NCI-H2107 (cell line): Measurements from ENCODE around the gene C16orf54.
"Not testable (repeated sequence)": the region's sequence is repeated elsewhere in the genome, so short reads cannot be mapped to it uniquely, and the experiment has no call there.

ENCODE experiments used
- DNase-seq: peaks from one replicate; lab custom pipeline; 2025; lab: John Stamatoyannopoulos, UW

C16orf54 gene

DNA sequence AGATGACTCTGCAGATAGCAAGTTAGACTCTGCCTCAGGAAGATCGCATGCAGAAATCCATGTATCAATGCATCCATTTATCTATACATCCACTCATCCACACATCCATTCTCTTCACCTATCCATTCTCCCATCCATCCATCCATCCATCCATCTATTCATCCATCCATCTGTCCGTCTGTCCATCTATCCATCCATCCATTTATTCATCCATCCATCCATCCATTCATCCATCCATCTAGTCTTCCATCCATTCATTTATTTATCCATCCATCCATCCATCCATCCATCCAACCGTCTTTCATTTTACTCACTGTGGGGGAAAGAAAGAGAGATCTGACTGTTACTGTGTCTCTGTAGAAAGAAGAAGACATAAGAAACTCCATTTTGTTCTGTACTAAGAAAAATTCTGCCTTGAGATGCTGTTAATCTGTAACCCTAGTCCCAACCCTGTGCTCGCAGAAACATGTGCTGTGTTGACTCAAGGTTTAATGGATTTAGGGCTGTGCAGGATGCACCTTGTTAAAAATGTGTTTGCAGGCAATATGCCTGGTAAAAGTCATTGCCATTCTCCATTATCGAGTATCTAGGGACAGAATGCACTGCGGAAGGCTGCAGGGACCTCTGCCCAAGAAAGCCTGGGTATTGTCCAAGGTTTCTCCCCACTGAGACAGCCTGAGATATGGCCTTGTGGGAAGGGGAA lies 5.7 kb downstream of the C16orf54 start:
- not testable (repeated sequence) for DNase-seq

DNA sequence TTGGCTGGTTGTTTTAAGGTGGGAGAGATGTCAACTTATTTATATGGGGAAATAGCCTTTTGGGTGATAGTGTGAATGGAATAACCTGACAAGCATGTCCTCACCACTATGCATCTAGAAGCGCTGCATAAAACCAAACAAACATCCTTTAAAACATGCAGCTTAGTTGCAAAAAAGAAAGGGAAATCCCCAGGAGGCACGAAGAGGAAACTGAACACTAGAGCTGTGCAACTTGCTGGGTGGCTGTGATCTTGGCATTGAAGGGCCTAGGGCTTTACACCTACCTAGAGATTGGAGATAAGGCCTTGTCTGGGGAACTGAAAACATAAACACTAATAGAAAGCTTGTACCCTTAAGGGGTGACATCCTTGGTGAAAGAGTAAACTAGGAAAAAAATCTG lies 7.3 kb downstream of the C16orf54 start:
- DNase-seq, result no peak

DNA sequence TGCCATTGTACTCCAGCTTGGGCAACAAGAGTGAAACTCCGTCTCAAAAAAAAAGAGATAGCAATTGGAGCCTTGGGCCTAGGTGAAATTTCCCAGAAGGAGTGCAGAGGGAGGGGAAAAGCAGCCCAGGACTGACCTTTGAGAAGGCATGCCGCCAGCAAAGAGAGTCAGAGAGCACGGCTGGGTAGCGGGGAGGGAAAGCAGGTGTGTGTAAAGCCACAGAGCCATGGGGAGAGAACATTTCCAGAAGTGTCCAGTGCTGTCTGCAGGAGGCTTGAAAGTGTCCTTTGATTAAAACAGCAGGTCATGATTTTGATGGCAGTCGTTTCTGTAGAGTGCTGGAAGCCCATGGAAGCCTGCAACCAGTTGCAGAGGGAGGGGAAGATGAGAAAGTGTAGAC lies 8.1 kb downstream of the C16orf54 start:
- no peak for DNase-seq

DNA sequence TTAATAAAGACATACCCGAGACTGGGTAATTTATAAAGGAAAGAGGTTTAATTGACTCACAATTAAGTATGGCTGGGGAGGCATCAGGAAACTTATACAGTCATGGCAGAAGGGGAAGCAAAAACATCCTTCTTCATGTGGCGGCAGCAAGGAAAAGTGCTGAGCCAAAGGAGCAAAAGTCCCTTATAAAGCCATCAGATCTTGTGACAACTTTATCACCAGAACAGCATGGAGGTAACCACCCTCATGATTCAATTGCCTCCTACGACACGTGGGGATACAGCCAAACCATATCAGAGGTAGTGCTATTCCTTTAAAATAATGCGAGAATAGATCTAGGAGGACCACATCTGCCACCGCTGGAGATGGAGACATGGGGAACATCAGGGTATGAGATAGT lies 9.0 kb downstream of the C16orf54 start:
- DNase-seq, result no peak

DNA sequence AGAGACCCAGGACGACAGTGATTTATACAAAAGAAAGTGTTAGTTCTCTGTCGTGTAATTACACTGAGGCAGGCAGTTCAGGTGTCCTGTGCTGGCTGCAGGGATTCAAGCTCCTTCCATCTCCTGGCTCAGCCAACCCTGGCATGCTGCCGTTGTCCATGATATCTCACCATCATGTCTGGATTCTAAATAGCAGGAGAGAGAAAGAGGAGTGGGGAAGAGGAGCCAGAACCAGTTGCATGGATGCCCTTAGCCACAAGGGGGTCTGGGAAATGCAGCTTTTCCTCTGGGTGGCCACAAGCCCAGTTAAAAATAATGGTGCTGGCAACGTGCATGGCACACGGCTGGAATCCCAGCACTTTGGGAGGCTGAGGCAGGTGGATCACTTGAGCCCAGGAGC lies 9.7 kb downstream of the C16orf54 start:
- no peak for DNase-seq

DNA sequence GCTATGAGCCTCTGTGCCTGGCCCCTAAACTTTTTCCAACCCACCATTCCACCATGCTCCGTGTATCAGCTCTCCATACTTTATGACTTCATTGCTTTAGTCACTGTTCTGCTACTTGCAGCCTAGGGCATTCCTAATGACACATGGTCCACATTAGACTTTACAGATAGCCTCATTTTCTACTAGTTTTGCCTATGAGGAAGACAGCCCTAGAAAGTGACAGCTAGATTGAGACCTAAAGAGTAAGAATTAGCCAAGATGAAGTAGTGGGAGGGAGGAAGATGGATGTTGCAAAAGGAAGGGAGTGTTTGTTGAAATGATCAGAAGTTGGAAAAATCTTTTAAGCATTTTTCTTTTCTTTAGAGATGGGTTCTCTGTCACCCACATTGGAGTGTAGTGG lies 11.0 kb downstream of the C16orf54 start:
- no peak for DNase-seq

DNA sequence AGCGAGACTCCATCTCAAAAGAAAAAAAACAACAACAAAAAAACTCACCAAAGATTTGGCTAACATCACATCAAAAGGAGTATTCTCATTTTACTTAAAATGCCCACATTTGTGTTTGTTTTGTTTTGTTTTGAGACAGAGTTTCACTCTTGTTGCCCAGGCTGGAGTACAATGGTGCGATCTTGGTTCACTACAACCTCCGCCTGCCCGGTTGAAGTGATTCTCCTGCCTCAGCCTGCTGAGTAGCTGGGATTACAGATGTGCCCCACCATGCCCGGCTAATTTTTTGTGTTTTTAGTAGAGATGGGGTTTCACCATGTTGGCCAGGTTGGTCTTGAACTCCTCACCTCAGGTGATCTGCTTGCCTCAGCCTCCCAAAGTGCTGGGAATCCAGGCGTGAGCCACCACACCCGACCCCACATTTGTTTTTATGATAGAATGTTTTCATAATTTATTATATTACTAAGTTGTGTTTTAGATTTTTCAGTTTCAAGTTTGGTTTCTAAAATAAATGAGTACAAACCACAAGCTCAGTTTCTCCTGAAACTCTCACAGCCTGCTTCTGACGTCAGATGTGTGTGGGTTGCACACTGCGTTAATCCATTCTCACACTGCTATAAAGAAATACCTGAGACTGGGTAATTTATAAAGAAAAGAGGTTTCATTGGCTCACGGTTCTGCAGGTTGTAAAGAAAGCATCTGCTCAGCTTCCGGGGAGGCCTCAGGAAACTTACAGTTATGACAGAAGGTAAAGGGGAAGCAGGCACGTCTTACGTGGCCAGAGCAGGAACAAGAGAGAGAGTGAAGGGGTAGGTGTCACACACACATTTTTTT lies 13.8 kb downstream of the C16orf54 start:
- DNase-seq, result not testable (repeated sequence)

DNA sequence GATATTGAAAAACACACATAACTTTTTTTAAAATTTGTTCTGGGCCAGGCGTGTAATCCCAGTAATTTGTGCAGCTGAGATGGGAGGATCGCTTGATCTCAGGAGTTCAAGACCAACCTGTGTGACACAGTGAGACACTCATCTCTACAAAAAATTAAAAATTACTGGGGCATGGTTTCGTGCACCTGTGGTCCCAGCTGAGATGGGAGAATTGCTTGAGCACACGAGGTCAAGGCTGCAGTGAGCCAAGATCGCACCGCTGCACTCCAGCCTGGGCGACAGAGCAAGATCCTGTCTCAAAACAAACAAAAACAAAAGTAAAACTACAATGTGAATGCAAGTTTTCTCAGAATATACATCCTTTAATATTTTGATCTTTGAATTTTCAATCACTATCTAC lies 15.1 kb downstream of the C16orf54 start:
- DNase-seq, result no peak

DNA sequence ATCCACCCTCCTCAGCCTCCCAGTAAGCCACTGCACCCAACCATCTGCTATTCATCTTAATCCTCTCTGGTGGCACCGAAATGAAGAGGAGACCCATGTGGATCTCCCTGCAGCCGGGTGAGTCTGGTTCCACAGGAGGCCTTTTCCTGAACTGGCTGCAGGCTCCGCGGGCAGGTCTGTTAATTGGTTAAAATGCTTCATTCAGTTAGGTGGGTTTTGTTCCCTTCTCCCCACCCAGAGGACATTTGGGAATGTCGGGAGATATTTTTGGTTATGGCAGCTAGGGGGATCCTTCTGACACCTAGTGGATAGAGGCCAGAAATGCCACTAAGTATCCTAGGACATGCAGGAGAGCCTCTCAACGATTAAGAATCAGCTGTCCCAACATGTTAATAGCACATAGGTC lies 16.7 kb downstream of the C16orf54 start:
- no peak for DNase-seq

DNA sequence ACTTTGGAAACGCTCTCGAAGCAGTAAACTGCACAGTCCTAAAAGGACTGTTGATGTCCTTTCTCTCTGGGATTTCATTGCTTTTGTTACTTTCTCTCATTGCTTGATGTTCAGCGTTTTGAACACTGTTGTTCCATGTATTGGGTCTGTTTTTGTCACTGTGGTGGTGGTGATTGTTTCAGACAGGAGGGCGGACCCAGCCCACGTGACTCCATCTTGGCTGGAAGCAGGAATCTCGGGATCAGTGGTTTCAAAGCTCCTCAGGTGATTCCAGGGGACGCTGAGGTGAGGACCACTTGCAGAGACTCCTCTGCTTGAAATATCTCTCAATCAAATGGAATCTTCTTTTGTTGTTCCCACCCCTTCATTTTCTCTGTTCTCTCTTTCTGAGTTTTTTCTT lies 18.3 kb downstream of the C16orf54 start:
- DNase-seq, result no peak

DNA sequence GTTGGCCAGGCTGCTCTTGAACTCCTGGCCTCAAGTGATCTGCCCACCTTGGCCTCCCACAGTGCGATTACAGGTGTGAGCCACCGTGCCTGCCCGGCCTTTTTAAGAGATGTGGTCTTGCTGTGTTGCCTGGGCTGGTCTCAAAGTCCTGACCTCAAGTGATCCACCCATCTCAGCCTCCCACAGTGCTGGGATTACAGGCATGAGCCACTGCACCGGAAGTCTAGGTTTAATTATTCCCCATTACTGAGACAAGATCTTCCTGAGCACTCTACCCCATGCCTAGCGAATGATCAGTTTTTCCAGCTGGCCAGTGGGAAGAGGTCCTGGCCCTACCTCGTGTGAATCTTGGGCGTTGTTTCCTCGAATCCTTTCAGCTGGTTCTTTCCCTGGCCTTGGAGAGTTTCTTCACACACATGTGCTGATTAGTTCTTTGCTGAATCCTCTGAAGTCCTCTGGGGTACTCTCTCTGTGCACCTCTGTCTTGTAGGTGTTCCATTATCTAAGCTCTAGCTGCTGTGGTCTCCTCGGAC lies 18.9 kb downstream of the C16orf54 start:
- DNase-seq, result no peak

DNA sequence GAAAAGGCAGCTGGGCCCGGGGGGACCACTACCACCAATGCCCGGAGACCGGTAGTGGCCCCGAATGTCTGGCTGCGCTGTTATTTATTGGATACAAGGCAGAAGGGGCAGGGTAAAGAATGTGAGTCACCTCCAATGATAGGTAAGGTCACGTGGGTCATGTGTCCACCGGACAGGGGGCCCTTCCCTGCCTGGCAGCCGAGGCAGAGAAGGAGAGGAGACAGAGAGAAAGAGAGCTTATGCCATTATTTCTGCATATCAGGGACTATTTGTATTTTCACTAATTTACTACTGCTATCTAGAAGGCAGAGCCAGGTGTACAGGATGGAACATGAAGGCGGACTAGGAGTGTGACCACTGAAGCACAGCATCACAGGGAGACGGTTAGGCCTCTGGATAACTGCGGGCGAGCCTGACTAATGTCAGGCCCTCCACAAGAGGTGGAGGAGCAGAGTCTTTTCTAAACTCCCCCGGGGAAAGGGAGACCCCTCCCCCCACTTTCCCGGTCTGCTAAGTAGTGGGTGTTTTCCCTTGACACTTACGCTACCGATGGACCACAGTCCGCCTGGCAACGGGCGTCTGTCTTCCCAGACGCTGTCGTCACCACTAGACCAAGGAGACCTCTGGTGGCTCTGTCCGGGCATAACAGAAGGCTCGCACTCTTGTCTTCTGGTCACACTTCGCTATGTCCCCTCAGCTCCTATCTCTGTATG lies 24.5 kb downstream of the C16orf54 start:
- not testable (repeated sequence) for DNase-seq

DNA sequence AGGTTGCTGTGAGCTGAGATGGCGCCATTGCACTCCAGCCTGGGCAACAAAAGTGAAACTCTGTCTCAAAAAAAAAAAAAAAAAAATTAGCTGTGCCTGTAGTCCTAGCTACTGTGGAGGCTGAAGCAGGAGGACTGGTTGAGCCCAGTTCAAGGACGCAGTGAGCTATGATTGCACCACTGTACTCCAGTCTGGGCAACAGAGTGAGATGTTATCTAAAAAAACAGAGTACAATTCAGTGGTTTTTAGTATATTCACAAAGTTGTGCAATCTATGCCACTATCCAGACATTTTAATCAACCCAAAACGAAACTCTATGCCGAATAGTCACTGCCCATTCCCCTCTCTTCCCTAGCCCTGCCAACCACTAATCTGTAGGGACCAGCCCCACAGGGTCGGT lies 25.1 kb downstream of the C16orf54 start:
- no peak for DNase-seq

DNA sequence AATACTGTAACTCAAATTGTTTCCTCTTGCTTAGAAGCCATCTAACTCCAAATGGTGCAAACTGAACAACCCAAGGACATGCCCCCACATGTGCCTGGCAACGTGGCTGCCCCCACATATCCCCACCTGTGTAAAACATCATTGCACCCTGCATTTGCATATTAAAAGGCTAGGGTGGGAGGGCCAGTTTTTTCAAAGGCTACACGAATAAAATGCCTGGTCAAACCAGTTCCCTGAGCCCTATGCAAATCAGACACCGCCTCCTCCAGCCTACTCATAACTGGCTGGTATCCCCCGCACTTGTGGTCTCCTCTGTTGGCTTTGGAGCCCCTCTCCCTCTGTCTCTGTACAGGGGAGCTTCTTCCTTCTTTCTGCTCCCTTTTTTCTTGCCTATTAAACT lies 26.7 kb downstream of the C16orf54 start:
- DNase-seq, result no peak

DNA sequence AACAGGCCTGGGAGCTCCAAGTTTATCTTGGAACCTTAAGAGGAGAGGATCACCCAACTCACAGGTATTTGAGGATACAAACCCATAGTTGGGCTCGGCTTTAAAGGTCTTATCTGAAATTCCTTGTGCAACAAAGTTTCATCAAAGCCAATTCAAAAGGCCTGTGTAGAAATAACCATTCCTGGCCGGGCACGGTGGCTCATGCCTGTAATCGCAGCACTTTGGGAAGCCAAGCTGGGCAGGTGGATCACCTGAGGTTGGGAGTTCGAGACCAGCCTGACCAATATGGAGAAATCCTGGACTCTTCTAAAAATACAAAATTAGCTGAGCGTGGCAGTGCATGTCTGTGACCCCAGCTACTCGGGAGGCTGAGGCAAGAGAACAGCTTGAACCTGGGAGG lies 28.7 kb downstream of the C16orf54 start:
- DNase-seq, result no peak

DNA sequence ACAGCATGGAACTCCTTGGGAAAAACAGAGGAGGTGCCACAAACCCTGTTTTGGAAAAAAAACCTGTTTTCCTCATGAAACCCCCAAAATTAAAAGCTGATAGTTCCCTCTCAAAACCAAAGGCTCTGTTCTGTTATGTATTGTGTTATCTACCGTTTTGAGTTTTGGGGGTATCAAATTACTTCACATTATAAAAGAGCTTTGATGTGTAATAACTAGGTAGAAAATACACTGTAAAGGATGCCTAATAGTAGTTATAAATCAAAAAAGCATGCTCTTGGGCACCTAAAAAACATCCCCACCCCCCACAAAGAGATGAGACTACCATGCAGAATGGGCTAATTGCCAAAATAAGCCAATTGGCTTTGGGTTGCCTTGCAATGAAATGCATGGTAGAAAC lies 30.8 kb downstream of the C16orf54 start:
- DNase-seq, result no peak

DNA sequence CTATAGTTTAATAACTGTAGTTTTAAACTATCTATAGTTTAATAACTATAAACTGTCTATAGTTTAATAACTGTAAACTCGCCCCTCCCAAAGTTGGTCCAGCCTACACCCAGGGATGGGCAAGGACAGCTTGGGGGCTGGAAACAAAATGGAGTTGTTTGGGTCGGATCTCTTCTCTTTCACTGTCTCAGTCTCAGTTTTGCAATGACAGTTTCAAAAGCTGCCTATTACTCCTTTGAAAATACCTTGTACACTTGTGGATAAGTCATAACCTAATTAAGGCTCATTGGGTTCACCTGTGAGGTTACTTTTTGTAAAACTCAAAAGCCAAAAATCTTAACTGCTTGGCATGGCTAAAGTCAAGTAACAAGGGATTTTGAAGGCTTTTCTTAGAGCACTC lies 31.4 kb downstream of the C16orf54 start:
- DNase-seq, result no peak

DNA sequence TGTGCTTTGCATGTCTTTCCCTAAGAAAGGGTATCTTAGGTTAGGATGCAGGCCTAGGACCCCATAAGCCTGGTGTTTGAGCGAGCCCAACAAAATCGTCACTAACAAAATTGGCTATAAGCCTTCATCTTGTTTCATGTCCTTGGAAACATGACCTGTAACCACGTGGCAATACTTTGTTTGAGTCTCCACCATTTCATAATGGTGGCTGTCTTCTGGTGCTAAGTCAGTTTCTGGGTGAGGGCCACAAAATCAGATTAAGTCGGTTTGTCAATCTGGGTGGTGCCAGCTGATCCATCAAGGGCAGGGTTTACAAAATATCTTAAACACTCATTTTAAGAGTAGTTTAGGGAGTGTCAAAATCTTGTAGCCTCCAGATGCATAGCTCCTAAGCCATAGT lies 33.0 kb downstream of the C16orf54 start:
- DNase-seq, result no peak

DNA sequence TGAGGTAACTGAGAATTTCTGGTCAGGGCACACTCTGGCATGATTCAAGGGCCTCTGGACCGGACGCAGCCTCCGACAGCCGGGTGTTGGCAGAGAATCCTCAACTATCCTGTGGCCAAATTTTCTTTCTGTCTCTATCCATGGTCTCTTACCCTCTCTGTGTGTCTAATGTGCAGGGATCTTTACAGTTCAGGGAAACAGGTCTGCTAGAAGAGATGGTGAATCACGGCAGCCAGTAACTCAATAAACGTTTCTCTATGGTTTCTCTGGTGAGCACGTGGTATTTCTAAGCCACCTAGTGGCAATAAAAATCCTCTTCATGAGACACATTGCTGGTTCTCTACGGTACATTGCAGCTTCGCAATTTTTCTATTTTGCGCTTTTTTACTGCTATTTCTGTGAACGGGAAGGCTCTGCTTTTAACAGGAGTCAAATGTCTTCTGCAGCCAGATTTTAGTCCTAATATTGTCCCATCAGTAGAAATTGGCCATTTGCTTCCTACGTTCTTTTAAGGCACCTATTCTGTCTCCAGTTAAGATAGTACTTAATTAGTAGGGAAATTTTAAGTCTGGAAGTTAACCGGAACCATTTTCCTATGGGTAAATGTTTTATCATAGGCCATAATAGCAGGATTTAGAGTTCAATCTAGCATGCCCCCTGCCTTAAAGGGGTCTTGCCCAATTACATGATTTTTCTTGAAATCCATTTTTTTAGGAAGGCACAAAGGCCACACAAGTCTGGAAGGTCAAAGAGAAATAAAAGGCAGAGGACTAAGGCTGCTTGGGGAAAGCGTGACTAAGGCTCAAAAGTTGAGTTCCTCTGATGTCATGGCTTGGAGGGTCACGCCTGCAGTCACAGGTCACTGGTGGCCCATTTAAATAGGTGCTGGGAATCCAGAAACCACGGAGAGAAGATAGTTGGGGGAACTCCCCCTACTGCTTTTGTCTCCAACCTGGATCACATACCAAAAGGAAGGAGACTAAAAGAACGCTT lies 35.3 kb downstream of the C16orf54 start:
- no peak for DNase-seq

DNA sequence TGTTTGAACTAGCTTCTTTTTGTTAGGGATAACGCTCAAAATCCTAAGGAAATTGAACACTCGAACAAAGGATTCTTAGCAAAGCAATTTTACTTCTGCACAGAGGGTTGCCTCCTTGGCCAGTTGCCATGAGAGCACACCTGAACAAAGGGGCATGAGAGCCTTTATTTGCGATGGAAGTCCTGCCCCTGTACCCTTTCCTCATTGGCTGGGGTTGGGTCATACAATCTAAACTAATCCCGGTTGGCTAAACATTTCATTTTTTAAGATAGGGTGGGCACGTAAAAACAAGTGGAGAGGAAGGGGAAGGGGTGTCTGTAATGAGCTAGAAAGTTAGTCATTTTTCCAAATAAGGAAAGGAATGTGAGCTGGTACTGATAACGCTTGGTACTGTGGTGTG lies 36.1 kb downstream of the C16orf54 start:
- not testable (repeated sequence) for DNase-seq

DNA sequence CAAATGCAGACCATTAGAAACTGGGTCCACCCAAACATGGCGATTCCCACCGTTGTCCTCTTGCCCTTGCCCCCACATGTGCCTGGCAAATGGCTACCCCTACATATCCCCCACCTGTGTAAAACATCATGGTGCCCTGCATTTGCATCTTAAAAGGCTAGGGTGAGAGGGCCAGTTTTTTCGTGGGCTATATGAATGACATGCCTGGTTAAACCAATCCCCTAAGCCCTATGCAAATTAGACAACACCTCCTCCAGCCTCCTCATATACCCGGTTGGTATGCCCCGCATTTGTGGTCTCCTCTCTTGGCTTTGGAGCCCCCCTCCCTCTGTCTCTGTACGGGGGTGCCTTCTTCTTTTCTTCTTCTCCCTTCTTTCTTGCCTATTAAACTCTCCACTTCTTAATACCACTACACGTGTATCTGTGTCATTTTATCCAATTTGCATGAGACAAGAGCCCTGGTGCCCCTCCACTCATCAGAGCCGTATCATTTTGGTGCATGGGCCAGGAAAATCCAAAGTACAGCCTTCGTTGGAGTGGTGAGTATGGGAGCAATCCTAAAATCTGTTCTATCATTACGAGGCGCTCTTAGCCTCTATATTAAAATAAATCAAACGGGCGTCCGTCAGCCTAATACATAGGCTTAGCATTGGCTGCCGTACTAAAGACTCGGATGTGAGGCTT lies 36.7 kb downstream of the C16orf54 start:
- no peak for DNase-seq
